ENCODE data around the gene UNC5C. TPM values are rescaled to one million over a fixed set of nuclear protein-coding genes. Genes with fewer than 3 reads are reported as not detected.

Gene UNC5C
- total RNA-seq, 1 donor from 2014 or later, result 43.8 TPM

DNA sequence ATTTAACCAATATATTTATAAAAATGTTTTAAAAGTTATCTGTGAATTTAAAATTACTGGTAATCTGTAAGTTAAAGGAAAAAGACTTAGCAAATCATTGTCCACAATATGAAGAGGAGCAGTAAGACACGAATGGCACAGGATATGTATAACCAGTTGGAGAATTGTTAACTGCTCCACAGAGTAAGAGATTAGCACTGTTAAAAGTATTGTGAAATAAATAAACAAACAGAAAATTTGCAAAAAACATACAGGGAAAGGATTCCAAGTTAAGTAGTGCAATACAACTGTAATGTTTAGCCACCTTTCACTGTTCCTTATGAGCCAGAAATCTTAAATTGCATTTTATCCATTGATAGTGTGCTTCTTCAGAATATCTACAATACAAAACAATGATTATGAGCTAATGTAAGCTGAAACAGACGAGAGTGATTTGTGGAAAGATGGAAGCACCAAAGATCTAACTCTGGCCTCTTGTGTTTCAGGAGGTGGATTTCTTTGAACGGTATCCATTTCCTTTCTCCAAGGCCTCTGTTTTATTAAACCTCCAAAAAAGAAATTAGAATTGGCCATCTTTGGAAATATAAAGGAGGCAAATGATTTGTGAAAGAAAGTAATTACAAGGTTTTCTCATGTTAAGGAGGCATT, 188.4 kb downstream of the UNC5C start:
- DNase-seq (ENCODE audit: low spot score, unreplicated experiment), result no peak
- H3K4me1 Mint-ChIP-seq (ENCODE audit: low read depth), result peaks cover 31% of the 10 kb centered on the region
- TF ChIP-seq CTCF (IDR thresholded peaks at IDR 0.05; ENCODE audit: unreplicated experiment), result no peak
- no peak overlapping the region for H3K4me3 Mint-ChIP-seq (ENCODE audit: low read depth)
- H3K27ac Mint-ChIP-seq, result no peak overlapping the region
- H3K27me3 Mint-ChIP-seq, result no peaks in the 10 kb centered on the region
- no peaks in the 10 kb centered on the region for H3K9me3 Mint-ChIP-seq (ENCODE audit: low read depth)
- H3K36me3 Mint-ChIP-seq (ENCODE audit: insufficient read depth), result peaks cover 3% of the 10 kb centered on the region

GRCh38 chr4:95358421-95358820, 190.4 kb downstream of the UNC5C start:
- no peaks in the 10 kb centered on the region for H3K9me3 Mint-ChIP-seq (ENCODE audit: low read depth)
- peaks cover 24% of the 10 kb centered on the region for H3K4me1 Mint-ChIP-seq (ENCODE audit: low read depth)
- no peak overlapping the region for H3K4me3 Mint-ChIP-seq (ENCODE audit: low read depth)
- H3K36me3 Mint-ChIP-seq (ENCODE audit: insufficient read depth), result peaks cover 5% of the 10 kb centered on the region
- H3K27ac Mint-ChIP-seq, result no peak overlapping the region
- no peaks in the 10 kb centered on the region for H3K27me3 Mint-ChIP-seq
- TF ChIP-seq CTCF (IDR thresholded peaks at IDR 0.05; ENCODE audit: unreplicated experiment), result no peak
- no peak for DNase-seq (ENCODE audit: low spot score, unreplicated experiment)

DNA sequence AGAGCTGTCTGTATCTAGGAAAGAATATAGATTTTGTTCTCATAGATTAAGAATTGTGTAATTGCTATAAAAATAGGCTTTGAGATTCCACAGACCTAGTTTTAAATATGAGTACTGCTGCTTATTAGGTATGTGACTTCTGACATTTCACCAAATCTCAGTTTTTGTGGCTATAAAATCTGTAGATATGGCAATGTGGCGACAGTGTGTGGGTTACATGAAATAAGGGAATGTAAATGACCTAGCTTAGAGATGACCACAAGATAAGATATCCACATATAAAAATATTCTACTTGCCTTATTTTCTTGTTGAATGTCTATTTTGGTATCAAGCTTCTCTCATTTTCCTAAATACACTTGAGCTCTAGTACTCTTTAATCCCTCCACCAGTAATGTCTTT, 193.8 kb downstream of the UNC5C start:
- TF ChIP-seq CTCF (IDR thresholded peaks at IDR 0.05; ENCODE audit: unreplicated experiment), result no peak
- Mint-ChIP-seq H3K27ac (no peak overlapping the region), H3K36me3 (ENCODE audit: insufficient read depth) (peaks cover 6% of the 10 kb centered on the region), H3K4me3 (ENCODE audit: low read depth) (no peak overlapping the region), H3K9me3 (ENCODE audit: low read depth) (no peaks in the 10 kb centered on the region), H3K4me1 (ENCODE audit: low read depth) (peaks cover 14% of the 10 kb centered on the region), H3K27me3 (no peaks in the 10 kb centered on the region)
- DNase-seq (ENCODE audit: low spot score, unreplicated experiment), result no peak

GRCh38 chr4:95348418-95348817, 200.4 kb downstream of the UNC5C start:
- Mint-ChIP-seq H3K9me3 (ENCODE audit: low read depth) (peaks cover 40% of the 10 kb centered on the region), H3K36me3 (ENCODE audit: insufficient read depth) (peaks cover 39% of the 10 kb centered on the region)
- TF ChIP-seq CTCF (IDR thresholded peaks at IDR 0.05; ENCODE audit: unreplicated experiment), result no peak

GRCh38 chr4:95343235-95343634, 205.5 kb downstream of the UNC5C start:
- peaks cover 4% of the 10 kb centered on the region for H3K4me1 Mint-ChIP-seq (ENCODE audit: low read depth)
- peaks cover 36% of the 10 kb centered on the region for H3K36me3 Mint-ChIP-seq (ENCODE audit: insufficient read depth)
- no peak for TF ChIP-seq CTCF (IDR thresholded peaks at IDR 0.05; ENCODE audit: unreplicated experiment)
- H3K9me3 Mint-ChIP-seq (ENCODE audit: low read depth), result peaks cover 41% of the 10 kb centered on the region
- no peaks in the 10 kb centered on the region for H3K27me3 Mint-ChIP-seq
- no peak for DNase-seq (ENCODE audit: low spot score, unreplicated experiment)
- no peak overlapping the region for H3K4me3 Mint-ChIP-seq (ENCODE audit: low read depth)
- no peak overlapping the region for H3K27ac Mint-ChIP-seq

More at GRCh38 chr4:95348418-95348817, 200.4 kb downstream of the UNC5C start:
- no peak overlapping the region for H3K4me3 Mint-ChIP-seq (ENCODE audit: low read depth)
- no peak for DNase-seq (ENCODE audit: low spot score, unreplicated experiment)
- H3K27me3 Mint-ChIP-seq, result no peaks in the 10 kb centered on the region
- H3K4me1 Mint-ChIP-seq (ENCODE audit: low read depth), result peaks cover 7% of the 10 kb centered on the region
- H3K27ac Mint-ChIP-seq, result no peak overlapping the region

Data from progenitor cell of endocrine pancreas (in vitro differentiated cells).